ENCODE measurements around the gene PTGIS. TPM values are rescaled to one million over a fixed set of nuclear protein-coding genes. Genes with fewer than 3 reads are reported as not detected.

Gene PTGIS
- total and polyA plus RNA-seq, 2 of the 4 experiments (the other 2 are of a cell fraction): 1.6 to 2.6 TPM

DNA sequence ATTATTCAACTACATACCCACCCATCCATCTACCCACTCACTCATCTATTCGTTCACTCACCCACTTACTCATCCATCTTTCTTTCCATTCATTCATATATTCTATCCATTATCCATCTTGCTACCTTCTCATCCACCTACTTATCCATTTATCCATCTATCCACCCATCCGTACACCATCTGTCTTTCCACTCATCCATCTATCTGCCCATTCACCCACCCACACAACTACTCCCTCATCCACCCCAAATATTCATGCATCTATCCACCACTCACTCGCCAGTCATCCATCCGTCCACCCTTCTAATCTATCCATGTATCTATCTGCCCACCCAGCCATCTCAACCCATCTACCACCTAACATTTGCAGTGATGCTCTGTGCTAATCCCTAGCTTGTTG is 71.9 kb downstream of the PTGIS start:
- no peaks in the 10 kb centered on the region for H3K79me1 ChIP-seq (ENCODE audit: low read depth in 1 of 2, low read length in 2 of 2)
- no peak overlapping the region for H3K4me3 ChIP-seq (ENCODE audit: insufficient read depth, low read depth, low read length)
- no peak overlapping the region for H3K56ac ChIP-seq (ENCODE audit: extremely low read depth, insufficient read depth, low read length)
- H3K27ac ChIP-seq (ENCODE audit: insufficient read depth, low read length): no peak overlapping the region
- CTCF ChIA-PET: no interaction called here
- no peak overlapping the region for H3K23ac ChIP-seq (ENCODE audit: low read depth, low read length)
- POLR2A ChIA-PET (ENCODE audit: unreplicated experiment): no interaction called here
- H4K8ac ChIP-seq (ENCODE audit: low read depth in 2 of 2, low read length in 2 of 2): no peak overlapping the region
- no peak overlapping the region for H4K5ac ChIP-seq (ENCODE audit: low read depth, low read length)
- 39 to 100% methylated on average over 1 to 3 of the region's 4 CpGs for WGBS, 2 experiments (ENCODE audit: extremely low coverage in 2 of 2, insufficient read length in 1 of 2)
- no peak overlapping the region for H2AK5ac ChIP-seq (ENCODE audit: low read depth, low read length)
- H3K9ac ChIP-seq (ENCODE audit: low read depth, low read length): no peak overlapping the region
- ATAC-seq (ENCODE audit: low read depth) (no peak), DNase-seq (no peak)
- no peak for TF ChIP-seq MAZ (IDR thresholded peaks at IDR 0.05; ENCODE audit: borderline replicate concordance, low read depth, low read length)
- no peak for TF ChIP-seq FOS (IDR thresholded peaks at IDR 0.05; ENCODE audit: low read depth, low read length)
- TF ChIP-seq USF2 (IDR thresholded peaks at IDR 0.05; ENCODE audit: low read depth, low read length): no peak
- no peak for TF ChIP-seq RAD21 (IDR thresholded peaks at IDR 0.05; ENCODE audit: low read length)
- TF ChIP-seq MAFK (IDR thresholded peaks at IDR 0.05; ENCODE audit: low read depth, low read length): no peak
- TF ChIP-seq BHLHE40 (IDR thresholded peaks at IDR 0.05; ENCODE audit: low read depth, low read length): no peak
- no peak for TF ChIP-seq NFE2L2 (IDR thresholded peaks at IDR 0.05; ENCODE audit: low read depth, low read length)
- no peak for TF ChIP-seq MXI1 (IDR thresholded peaks at IDR 0.05; ENCODE audit: borderline replicate concordance, low read depth, low read length)
- TF ChIP-seq SMC3 (IDR thresholded peaks at IDR 0.05; ENCODE audit: low read depth, low read length): no peak
- TF ChIP-seq CEBPB (IDR thresholded peaks at IDR 0.05; ENCODE audit: low read depth, low read length): no peak
- no TSS peak for BruUV-seq (replicated peaks)
- no peaks in the 10 kb centered on the region for H3K4me1 ChIP-seq (ENCODE audit: control insufficient read depth, insufficient read depth, low read length)
- peaks cover 5% of the 10 kb centered on the region; the same call in 1 of the 2 replicates for H3K9me3 ChIP-seq (ENCODE audit: control insufficient read depth, insufficient read depth, low read length)
- H3K18ac ChIP-seq (ENCODE audit: low read depth, low read length): no peak overlapping the region
- H3K36me3 ChIP-seq (ENCODE audit: control insufficient read depth, insufficient read depth, low read length): no peaks in the 10 kb centered on the region
- H2AFZ ChIP-seq (replicated peaks; ENCODE audit: low read length, poor library complexity): no peak overlapping the region
- no peak overlapping the region for H3K4me2 ChIP-seq (ENCODE audit: low read depth, low read length)
- in situ Hi-C loops (cut with MboI; ENCODE audit: low sequenced_read_pairs): no loop called here
- H2BK20ac ChIP-seq (ENCODE audit: low read depth, low read length): no peak overlapping the region
- H3K4ac ChIP-seq (ENCODE audit: low read depth, low read length): no peak overlapping the region
- no peaks in the 10 kb centered on the region for H4K20me1 ChIP-seq (ENCODE audit: insufficient read depth, low read length)
- H3K27me3 ChIP-seq (ENCODE audit: control insufficient read depth, insufficient read depth, low read length): peaks cover 36% of the 10 kb centered on the region
- H2BK5ac ChIP-seq (ENCODE audit: low read depth, low read length, poor library complexity, severe bottlenecking): no peak overlapping the region
- H2BK15ac ChIP-seq (ENCODE audit: low read depth, low read length): no peak overlapping the region
- no peak overlapping the region for H2AK9ac ChIP-seq (replicated peaks; ENCODE audit: low read depth, low read length, poor library complexity)
- no peak overlapping the region for H2BK120ac ChIP-seq (ENCODE audit: low read depth, low read length)
- intact Hi-C loops (cut with micrococcal nuclease): no loop called here
- no peak overlapping the region for H4K91ac ChIP-seq (ENCODE audit: insufficient read depth, low read depth, low read length)
- H3K14ac ChIP-seq (replicated peaks; ENCODE audit: low read depth, low read length): no peak overlapping the region
- no peaks in the 10 kb centered on the region for H3K9me1 ChIP-seq (ENCODE audit: insufficient read depth, low read length)
- dilution Hi-C loops (cut with HindIII; ENCODE audit: low sequenced_read_pairs, unreplicated experiment): no loop called here
